GM12801 (cell line): ENCODE data around the gene ZBTB46.

Experiments
- TF ChIP-seq, protein P1 (sequence below): IDR thresholded peaks from one replicate; pipeline ENCODE4 v1.5.1; 2011; ENCODE audit warnings: control low read depth; ENCODE audit not compliant: insufficient read length; ENCODE audit errors: extremely low read depth

Gene ZBTB46

DNA sequence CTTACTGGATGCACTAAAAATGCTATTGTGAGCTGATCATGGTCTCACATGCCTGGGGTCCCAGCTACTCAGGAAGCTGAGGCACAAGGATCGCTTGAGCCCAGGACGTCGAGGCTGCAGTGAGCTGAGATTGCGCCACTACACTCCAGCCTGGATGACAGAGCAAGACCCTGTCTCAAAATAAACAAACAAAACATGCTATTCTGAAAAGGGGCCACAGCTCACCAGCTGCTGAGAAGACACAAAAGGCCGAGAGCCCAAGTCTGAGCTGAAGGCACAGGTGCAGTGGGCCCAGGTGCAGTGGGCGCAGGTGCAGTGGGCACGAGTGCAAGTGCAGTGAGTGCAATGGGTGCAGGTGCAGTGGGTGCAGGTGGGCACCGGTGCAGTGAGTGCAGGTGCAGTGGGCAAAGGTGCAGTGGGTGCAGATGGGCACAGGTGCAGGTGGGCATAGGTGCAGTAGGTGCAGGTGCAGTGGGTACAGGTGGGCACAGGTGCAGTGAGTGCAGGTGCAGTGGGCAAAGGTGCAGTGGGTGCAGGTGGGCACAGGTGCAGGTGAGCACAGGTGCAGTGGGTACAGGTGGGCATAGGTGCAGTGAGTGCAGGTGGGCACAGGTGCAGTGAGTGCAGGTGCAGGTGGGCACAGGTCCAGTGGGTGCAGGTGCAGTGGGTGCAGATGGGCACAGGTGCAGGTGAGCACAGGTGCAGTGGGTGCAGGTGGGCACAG is 16.0 kb downstream of the ZBTB46 start:
- TF ChIP-seq, protein P1, sequence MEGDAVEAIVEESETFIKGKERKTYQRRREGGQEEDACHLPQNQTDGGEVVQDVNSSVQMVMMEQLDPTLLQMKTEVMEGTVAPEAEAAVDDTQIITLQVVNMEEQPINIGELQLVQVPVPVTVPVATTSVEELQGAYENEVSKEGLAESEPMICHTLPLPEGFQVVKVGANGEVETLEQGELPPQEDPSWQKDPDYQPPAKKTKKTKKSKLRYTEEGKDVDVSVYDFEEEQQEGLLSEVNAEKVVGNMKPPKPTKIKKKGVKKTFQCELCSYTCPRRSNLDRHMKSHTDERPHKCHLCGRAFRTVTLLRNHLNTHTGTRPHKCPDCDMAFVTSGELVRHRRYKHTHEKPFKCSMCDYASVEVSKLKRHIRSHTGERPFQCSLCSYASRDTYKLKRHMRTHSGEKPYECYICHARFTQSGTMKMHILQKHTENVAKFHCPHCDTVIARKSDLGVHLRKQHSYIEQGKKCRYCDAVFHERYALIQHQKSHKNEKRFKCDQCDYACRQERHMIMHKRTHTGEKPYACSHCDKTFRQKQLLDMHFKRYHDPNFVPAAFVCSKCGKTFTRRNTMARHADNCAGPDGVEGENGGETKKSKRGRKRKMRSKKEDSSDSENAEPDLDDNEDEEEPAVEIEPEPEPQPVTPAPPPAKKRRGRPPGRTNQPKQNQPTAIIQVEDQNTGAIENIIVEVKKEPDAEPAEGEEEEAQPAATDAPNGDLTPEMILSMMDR = no peak

DNA sequence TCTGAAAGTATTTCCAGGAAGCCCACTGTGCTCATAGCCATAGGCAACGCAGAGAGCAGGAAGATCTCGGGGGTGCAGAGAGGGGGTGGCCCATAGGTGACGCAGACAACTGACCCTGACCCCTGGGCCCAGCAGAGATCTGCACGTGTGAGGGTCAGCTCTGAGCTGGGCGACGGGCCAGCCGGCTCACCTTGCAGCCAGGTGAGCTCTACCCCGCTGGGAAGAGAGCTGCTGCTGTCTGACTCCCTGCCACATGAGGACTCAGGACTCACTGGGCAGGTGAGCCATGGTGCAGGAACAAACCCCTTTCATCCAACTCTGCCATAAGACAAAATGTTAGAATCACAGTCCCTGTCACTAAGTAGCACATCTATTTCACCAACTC is 19.6 kb downstream of the ZBTB46 start:
- TF ChIP-seq, protein P1 = no peak

DNA sequence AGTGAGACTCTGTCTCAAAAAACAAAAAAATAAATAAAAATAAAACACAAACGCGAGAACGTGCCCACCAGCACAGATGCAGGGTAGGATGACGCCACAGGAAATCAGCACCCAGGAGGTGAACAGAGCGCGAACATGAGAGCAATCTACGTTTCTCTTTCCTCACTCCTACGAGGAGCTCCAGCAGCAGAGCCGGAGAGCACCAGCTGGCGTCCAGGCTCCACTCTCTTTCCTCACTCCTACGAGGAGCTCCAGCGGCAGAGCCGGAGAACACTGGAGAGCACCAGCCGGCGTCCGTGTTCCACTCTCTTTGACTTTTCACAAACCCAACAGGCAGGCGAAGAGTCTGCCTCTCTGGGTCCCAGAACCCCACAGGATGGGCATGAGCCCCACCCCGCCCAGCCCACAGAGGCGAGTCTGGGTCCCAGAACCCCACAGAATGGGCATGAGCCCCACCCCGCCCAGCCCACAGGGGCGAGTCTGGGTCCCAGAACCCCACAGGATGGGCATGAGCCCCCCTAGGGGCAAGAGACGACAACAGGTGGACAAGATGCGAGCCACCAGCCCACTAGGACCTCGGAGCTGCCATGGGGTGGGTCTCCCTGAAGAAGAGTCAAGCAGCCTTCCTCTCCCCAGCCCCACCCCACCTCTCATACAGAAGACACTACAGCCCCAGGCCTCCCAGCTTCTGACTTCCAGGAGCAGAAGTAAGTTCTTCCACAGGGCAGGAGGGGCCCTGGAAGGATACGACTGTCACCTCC is 20.2 kb downstream of the ZBTB46 start:
- TF ChIP-seq, protein P1 = no peak

DNA sequence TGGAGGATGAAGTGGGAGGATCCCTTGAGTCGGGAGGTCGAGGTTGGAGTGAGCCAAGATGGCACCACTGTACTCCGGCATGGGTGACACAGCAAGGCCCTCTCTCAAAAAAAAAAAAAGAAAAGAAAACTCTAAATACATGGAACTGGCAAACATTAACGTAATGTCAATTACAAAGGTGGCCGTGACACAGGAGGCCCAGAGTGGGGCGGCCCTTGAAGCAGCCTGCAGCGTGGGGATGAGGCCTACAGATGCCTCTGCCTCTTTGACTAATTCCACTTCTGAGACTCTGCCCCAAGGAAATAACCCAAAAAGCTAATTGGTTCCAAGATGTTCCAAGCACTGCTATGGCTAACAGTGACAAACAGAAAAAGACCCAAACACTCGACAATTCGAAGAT is 21.2 kb downstream of the ZBTB46 start:
- TF ChIP-seq, protein P1 = no peak

DNA sequence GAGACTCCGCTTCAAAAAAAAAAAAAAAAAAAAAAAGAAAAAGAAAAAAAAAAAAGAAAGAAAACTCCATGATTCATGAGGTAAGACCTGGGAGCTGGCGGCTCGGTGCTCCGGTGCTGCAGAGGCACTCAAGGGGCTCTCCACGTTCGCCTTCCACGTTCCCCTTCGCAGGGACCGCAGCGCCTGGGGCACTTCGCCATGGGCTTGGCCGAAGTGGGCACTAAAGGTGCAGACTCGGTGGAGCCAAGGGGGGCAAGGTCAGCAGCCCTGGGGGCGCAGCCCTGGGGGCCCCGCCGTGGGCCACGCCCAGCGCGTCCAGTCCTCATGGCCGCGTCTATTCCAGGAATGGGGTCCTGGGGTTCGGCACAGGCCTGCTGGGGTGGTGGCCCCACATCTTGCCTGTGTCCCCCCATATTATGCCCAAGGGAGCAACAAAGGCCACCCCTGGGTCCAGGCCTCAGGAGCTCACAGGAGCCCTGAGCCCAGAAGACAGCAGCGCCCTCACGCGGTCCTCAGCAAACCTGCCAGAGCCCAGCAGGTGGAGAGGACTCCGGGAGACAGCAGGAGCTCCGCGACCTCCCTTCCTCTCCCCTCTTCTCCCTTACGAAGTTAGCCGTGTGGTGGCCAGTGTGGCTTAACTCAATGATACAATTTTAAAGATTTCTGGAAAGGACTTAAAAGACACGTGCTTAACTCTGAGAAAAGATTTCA is 21.9 kb downstream of the ZBTB46 start:
- TF ChIP-seq, protein P1 = no peak

DNA sequence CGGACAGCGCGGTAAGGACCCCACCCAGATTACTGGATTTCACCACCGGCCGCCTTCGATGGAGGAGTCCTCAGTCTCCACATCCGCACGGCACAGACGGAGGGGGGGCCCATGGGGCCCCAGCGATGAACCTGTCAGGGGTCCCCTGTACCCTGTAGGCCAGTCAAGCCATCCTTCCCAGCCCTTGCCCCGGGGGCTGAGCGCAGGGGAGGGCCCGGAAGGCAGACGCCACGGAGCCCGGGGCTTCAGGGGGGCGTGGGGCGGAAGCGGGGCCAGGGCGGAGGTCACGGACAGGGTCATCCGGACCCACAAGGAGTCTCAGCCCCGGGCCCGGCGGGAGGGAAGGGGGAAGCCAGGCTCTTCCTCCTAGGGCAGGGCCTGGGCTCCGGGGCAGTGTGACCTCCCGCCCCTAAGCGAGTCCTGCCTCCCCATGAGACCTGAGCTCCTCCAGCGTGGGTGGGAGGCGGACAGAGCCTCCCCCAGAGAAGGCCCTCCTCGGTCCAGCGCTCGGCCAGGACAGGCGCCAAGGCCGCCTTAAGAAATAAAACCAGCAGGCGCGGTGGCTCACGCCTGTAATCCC is 22.8 kb downstream of the ZBTB46 start:
- TF ChIP-seq, protein P1 = no peak

DNA sequence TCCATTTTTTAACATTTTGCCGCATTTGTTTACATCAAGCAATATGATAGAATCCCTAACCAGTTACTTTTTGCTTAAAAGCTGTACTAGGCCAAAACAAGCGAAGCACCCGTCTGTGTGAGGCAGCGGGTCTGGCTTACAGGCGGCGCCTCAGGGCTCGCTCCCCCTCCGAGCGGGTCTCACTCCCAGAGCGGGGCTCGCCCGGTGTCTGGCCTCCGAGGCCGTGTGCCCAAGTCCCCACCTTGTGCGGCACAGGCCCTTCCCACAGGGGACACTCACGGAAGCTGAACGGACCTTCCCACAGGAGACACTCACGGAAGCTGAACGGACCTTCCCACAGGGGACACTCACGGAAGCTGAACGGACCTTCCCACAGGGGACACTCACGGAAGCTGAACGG is 23.4 kb downstream of the ZBTB46 start:
- TF ChIP-seq, protein P1 = no peak
